NCI-H69 (cell line): ENCODE data around the gene ARL4C.

Experiments
- DNase-seq: peaks from one replicate; lab custom pipeline; 2025; lab: John Stamatoyannopoulos, UW

ARL4C gene

DNA sequence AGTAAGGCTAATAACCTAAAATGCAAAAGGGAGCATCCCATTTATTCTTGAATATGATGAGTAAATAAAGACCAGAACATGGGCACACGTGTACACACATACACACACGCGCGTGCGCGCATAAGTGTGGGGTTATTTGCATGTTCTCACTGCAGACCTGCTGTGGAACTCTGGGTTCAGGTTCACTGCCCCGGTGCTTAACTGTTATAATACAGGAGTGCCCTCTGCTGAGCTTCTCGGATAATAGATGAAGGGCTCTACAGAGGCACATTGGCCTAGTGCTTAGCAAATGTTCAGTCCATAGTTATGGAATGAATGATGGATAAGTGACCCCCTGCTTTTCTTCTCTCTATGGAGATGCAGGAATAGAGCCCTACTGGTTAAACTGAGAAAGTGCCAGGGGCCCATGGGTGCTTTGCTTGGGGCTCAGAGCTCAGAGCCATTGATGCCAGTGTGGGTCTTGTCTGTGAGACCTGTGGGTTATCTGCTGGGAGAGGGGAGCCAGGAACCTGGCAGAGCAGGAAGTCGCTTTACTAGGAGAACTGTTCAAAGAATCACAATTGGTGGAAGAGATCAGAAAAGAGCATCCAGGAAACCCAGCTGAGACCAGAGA, 3.6 kb upstream of the ARL4C start:
- DNase-seq: peak; percentile 75

DNA sequence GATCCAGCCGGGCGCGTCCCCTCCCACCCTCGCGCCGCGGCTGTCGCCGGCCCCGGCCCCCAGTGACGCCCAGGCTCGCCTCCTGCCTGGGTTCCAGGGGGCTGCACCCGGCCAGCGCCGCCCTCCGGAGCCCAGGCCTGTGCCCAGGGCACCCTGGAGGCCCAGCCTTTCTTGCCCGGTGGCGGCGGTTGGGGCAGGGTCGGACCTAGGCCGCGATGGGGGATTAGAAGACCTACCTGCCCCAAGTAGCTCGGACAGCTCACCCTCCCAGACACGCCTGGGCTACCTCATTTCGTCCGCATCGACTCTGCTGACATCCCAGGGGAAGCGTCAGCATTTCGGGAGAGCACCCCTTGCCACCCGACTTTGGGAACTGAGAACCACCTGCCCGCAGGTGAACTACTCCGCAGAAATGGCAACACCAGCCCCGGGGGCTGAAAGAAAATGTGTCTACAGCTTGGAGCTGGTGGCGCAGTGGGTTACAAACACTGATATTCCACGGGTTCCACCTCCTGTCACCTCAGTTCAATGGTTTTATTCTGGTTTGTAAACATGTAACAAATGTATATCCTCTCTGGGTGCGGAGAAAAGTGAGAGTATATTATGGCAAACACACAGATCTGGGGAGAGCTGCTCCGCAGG, 834 bp upstream of the ARL4C start:
- DNase-seq: no peak

DNA sequence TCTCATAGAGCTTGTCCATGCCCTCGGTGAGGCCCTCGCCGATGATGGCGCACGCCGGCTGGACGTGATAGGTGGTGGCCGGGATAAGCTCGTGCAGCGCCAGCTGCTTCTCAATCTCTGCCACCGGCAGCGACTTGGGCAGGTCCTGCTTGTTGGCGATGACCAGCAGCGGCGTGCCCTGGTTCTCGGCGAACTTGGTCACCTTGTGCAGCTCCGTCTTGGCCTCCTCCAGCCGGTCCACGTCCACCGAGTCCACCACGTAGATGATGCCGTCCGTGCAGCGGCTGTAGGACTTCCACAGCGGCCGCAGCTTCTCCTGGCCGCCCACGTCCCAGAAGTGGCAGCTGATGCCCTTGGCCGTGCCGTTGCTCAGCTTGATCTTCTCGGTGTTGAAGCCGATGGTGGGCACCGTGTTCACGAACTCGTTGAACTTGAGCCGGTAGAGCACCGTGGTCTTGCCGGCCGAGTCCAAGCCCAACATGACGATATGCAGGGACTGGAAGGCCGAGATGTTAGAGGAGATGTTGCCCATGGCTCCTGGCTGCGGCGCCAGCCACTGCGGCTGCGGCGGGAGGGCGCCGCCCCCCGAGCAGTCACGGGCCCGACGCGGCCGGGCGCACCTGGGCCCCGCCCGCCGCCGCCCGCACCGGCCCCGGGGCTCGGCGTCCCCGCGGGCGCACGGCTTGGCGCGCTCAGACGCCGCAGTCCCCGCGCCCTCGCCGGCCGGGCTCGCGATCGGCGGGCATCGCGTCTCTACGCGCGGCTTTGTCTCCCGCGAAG, 636 bp downstream of the ARL4C start:
- peak; percentile 71 for DNase-seq

DNA sequence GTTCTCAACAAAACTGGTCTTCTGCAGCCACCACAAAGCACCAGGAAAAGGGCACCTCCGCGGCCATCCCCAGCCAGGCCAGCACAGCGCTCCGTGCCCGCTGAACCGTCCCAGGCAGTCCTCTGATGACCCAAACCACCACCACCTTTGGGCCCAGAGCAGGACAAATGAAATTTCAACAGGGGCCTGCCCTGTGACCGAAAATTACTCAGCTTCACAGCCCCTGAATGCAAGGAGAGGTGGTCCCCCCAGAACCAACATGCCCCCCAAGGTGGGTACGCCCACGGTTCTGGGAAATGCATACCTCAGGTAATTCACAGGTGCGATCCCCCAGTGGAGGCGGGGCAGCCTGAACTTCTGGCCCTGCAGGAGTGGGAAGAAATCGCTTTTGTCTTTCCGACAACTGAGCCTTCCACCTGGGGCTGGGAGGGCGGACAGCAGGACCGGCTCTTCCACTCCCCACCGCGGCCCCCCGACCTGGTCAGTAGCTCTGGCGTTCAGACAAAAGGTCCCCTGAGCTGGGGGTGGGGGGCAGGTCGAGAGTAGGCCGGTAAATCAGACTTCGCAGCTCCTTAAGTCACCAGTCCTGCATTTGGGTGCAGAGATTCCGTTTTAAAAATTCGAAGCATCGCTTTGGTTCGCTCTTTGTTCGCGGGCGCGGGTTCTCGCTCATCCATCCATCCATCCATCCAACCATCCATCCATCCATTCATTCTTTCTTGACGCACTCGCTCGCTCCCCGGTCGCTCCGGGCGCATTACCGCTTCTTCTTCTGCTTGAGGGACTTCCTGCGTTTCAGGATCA, 1.4 kb downstream of the ARL4C start:
- peak; percentile 54 for DNase-seq

DNA sequence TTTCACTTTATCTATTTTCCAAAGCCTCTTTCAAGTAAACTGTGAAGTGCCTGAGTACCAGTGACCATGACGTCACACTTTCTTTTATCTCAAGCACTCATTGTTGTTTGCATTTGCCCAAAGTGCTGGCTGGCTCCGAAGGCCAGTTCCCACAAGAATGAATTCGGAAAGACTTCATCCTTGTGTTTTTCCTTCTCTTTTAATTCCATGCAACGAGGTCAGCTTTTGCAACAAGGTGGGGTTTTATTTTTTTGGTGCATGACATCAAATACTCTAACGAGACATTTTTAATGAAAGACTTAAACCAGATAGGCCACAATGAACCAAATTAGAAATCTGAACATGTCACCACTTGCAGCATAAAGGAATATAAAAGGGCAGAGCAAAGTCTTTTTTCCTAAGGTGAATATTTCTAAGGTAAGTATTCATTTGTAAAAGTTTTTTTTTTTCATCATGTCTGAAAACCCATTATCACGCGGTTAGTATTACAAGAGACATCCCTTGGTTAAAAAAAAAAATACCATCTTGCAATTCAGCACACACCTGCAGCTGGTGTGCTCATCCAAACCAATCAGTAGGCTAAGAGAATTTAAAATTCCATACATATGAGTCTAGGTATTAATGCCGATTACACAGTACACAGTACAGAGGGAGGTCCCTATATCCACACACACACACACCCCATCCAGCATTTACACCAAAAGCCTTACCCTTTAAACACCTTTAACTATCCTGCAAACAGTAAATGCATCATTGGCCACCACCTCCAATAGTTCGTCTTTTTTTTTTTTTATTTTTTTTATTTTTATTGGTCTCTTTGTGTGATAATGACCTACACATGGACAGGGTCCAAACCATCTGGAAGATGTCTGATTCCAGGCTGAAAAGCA, 2.3 kb downstream of the ARL4C start:
- peak; percentile 74 for DNase-seq

DNA sequence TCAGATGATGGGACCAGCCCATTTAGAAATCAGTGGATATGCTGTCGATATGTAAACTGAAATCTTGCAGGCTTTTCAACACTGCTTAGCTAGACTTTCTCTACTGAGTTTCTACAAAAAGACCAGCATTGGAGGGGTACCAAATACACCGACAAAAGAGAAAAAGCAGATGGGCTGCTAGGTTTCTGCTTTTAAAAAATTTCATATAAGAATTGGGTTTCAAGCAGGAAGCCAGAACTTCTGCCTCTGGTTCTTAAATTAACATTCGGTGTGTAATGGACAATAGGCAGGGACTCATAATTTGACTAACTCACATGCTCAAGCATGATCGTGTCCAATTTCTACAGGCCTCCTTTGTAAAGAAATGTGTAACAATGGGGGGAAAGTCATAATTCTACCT, 3.1 kb downstream of the ARL4C start:
- DNase-seq: peak; percentile 12

DNA sequence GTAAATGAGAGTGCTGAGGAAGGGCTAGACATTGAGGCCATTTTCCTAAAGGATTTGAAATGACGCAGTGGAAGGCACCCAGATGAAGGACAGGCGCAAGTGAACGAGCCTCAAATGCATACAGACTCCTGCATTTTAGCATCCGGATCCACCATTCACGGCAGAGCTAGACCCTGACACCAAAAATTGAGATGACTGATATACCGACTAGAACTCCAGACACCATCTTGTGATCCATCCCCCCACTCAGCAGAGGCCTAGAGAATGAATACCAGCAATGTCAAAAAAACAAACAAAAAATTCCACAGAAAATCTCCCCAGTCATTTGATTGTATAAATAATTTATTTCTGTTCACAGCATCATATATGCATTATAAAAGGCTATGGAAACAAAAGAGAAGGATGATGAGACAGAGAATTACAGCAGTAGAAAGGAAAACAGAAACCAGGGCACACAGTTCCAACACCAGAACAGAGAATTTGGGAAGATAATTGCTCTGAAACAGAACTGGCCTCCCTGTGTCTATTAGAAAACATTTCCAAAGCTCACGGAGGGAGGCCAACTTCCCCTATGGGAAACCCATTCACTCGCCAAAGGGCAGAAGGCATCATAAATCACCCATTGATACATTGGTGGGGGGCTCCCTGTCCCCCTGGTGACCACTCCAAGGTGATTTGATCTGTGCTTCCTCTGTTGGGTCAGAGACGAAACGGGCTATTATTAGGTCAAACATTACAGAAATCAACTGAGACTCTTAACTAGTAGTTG, 4.0 kb downstream of the ARL4C start:
- no peak for DNase-seq

DNA sequence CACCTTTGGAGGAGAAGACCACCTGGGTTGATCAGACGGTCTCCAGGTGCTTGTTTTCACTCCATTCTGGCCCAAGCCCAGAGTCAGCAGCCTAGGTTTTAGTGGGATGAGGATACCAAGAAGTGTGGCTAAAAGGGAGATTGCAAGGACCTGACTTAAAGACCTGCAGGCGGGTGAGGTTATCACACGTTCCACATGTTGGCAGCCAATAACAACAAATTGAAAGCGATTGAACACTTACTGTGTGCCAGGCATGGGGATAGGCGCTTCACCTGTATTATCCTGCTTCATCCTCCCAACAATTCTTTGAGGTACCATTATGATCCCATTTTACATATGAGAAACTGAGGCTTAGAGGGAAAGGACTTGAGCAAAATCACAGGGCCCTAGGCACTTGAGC, 5.0 kb downstream of the ARL4C start:
- DNase-seq: no peak

DNA sequence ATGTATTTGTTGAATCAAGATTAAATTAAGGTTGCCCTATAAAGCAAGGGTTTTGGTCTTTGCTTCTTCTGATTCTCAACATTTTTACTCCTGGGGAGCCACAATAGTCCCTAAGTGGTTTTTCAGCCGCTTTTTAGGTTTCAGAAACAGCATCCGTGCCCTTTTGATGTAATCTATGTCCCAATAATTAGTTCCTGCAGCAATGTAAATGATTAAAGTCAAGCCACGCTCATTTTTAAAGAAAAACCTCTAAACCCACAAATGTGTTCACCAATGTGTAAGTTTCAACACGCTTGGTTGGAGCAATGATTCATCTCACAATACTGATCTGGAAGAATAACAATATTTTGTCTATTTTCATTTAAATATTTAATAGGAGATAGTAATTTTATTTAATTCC, 5.6 kb downstream of the ARL4C start:
- DNase-seq: no peak

DNA sequence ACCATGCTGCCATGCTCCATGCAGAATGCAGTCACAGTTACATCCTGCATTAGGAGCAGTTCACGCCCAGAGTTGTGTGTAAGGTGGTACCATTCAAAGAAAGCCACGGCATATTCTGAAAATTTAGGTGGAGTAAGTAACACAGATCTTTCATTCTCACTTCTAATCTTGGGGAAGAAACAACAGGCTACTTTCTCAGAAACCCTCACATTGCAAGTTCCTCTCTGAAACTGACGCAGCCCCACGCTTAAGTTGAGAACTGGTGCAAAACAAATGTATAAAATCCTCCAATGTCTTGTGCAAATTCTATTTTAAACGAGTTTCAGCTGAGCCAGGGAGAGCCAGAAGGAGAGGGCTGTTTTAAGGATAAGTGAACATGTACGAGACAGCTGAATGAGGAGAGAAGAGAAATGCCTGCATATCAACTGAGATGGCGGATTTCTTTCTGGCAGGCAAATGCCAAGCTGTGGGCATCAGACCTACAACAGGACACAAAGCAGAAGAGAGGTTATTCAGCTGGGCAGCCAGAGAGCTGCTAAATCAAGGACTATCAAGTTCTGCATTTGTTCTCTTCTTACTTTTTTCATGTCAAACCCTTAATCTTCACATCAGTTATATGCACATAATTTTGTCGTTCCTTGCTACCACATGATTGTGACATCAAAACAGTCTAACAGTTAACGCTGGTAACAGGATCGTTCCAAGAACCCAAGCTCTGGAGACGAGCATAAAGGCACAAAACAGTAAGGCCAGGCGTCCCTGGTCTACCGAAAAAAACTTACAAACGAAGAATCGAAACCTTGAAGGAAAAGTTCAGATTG, 6.4 kb downstream of the ARL4C start:
- no peak for DNase-seq

DNA sequence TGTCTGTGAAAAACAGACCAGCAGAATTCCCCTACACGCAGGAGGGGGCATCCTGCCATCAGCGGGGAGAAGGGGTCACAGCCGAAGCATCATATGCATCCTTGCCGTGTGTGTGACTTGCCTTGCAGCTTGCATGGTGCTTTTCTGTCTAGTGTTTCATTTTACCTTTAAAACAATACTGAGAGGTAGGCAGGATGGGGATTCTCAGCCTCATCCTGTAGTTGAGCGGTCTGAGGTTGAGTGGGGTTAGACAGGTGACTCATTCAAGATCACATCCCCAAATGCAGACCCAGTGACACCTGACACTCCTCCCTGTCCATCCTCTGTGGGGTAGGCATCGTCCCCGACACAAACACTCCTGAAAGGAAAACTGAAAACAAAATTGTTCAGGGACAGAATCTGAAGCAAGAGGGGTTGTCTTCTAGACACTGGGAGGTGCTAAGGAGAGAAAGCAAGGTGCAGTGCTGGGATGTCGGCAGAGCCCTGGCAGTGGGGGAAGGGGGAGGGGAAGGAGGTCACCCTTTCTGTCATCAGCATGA, 7.9 kb downstream of the ARL4C start:
- no peak for DNase-seq

DNA sequence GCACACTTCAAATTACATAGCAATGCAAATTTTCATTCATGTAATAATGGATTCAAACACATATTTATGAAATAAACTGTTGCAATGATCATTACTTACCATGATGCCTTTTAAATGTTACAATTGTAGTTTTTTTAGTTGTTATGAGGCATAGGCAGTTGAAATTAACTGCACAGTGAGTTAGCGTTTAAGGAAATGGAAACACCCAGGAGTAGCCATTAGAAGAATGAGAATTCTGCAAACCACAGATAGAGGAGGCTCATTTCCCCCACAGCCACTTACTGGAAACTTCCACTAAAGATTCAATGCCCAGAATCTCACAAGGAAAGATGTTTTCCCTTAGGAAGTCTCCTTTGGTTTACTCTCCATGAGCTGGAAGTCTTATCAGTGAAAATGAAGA, 8.4 kb downstream of the ARL4C start:
- no peak for DNase-seq

DNA sequence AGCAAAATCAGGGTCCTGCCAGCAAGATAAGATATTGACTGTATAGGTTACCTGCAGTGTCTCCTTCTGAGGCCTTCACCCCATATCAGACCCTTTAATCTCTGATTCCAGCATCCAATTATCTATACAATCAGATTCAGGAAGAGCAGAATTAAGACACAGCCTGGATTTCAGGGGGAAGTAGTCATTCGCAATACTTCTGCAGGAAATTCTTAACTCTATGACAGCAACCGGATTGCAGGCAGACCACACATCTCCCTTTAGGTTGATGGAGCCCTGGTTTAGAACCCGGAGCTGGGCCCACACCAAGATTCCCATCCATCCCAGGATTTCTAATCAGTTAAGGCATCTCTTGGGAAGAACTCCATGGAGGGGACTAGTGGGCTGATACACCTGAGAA, 9.5 kb downstream of the ARL4C start:
- DNase-seq: no peak

DNA sequence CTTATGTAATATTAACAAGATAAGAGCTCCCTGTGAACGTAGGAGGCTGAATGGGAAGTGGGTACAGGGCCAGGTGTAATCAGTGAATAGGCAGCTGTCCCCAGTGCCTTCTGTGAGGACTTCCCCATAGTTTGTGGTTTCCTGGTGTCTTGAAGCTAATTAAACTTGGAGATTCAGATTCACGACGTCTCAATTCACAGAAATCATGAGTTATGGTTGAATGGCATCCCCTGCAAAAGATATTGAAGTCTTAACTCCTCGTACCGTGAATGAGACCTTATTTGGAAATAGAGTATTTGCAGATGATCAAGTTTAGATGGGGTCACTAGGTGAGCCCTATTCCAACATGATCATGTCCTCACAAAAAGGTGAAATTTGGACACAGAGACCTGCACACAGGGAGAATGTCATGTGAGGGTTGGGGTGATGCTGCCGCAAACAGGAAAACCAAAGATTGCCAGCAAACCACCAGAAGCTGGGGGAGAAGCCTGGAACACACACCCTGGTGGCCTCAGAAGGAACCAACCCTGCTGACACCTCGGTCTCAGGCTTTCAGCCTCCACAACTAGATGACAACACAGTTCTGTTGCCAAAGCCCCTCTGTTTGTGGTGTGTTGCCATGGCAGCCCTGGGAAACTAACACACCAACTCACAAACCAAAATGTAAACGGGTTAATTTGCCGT, 13.2 kb downstream of the ARL4C start:
- DNase-seq: no peak

DNA sequence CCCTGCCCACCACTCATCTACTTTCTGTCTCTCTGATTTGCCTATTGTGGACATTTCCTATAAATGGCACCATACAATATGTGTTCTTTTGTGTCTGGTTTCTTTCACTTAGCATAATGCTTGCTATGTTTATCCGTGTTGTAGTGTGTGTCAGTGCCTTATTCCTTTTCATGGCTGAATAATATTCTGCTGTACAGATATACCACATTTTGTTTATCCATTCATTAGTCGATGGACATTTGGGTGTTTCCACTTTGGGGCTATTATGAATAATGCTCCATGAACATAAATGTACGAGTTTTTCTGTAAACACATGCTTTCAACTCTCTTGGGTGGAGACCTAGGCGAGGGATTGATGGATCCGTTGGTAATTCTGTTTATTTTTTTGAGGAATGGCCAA, 15.6 kb downstream of the ARL4C start:
- DNase-seq: no peak

DNA sequence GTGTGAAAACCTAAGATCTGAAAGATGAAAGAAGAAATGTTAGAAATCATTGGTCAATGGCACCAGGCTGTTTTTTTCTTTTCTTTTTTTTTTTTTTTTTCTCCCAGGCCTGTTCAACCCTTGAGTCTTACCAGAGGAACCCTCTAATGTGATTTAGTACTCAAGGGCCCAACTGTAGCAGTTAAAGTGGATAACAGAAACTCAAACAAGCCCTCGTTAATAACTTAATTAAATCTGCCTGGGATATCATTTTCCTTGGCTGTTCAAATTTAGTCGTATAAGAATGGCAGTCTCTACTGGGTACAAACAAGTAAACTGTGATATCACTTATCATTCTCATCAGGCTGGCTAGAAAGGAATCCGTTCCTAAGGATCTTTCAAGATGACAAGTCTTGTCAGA, 16.5 kb downstream of the ARL4C start:
- DNase-seq: no peak

DNA sequence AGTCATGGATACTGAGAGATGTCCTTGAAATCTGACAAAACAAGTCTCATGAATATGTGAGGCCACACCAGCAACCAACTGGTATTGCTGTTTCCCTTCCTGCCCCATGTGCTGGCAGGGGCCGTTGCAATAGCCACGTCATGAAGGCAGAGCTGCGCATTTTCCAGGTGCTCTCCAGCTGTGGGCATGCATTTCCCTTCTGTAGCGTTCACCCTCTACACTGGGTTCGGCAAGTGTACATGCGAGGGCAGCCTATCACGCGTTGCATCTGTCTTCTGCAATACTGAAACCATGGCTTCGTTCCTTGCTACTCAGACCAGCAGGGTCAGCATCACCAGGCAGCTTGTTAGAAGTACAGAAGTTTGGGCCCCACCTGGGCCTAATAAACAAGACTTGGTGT, 17.4 kb downstream of the ARL4C start:
- no peak for DNase-seq

DNA sequence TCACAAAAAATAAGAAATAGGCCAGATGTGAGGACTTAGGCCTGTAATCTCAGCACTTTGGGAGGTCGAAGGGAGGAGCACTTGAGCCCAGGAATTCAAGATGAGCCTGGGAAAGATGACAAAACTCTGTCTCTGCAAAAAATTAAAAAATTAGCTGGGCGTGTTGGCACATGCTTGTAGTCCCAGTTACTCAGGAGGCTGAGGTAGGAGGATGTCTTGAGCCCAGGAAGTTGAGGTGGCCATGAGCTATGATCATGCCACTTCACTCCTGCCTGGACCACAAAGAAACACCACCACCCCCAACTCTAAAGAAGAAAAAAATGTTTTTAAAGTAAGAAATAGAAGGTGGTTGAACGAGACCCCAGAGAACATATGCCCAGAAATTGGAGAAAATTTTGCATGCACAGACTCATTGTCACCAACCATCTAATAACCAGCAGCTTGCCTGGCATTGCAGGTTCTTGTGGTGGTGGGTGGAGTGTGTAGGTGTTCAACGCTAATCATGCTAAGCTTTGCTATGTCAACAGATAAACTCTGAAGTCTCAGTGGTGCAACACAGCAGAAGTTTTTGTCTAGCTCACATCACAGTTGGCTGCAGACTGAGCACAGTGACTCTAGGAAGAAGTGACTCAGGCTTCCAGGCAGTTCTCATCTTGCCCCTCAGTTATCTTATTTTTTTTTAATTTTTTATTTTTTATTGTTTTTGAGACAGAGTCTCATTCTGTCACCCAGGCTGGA, 18.6 kb downstream of the ARL4C start:
- DNase-seq: no peak
